Activated CD4-positive, alpha-beta T cell treated with anti-CD3 and anti-CD28 coated beads, Interleukin-2, amount 10 ng/mL, durations not matched to agents 7 days and 5 days (primary cell): ENCODE measurements around the gene COPA. TPM values are rescaled to one million over a fixed set of nuclear protein-coding genes. Genes with fewer than 3 reads are reported as not detected.

Experiments used
- CTCF ChIA-PET: fragments of 350-600 bp; sonication (Branson Sonifier 250); formaldehyde crosslinking; loops from one replicate; lab custom pipeline; 2021; ENCODE audit warnings: antibody characterized with exemption; lab: Charles Lee
- POLR2A ChIA-PET: fragments of 350-600 bp; sonication (Branson Sonifier 250); formaldehyde crosslinking; loops from one replicate; lab custom pipeline; 2021; ENCODE audit warnings: antibody characterized with exemption; lab: Charles Lee
- DNase-seq: peaks from one replicate; pipeline ENCODE4 v3.0.0-alpha.2; 2020
- H3K27ac Mint-ChIP-seq: one replicate; pipeline ENCODE4 v1.8.0; 2021; ENCODE audit warnings: mild to moderate bottlenecking, moderate library complexity, mixed read lengths
- H3K27me3 Mint-ChIP-seq: one replicate; pipeline ENCODE4 v1.8.0; 2021; ENCODE audit warnings: mixed read lengths
- H3K36me3 Mint-ChIP-seq: one replicate; pipeline ENCODE4 v1.8.0; 2021; ENCODE audit warnings: low read depth, mixed read lengths
- H3K4me1 Mint-ChIP-seq: one replicate; pipeline ENCODE4 v1.8.0; 2021; ENCODE audit warnings: mixed read lengths
- H3K4me3 Mint-ChIP-seq: one replicate; pipeline ENCODE4 v1.8.0; 2021; ENCODE audit warnings: mild to moderate bottlenecking, moderate library complexity, mixed read lengths
- H3K9me3 Mint-ChIP-seq: one replicate; pipeline ENCODE4 v1.8.0; 2021; ENCODE audit warnings: mixed read lengths
- total RNA-seq, 2 experiments: library from RNA; stranded (reverse); gene quantifications; one replicate each; pipeline ENCODE4 v1.2.3, GENCODE V29; 2021

COPA gene
- total RNA-seq, 2 experiments from 2014 or later, result 122 TPM

- Mint-ChIP-seq H3K4me1 (no peaks in the 10 kb centered on the region), H3K36me3 (peaks cover 24% of the 10 kb centered on the region), H3K27ac (no peak overlapping the region), H3K27me3 (no peaks in the 10 kb centered on the region), H3K9me3 (no peaks in the 10 kb centered on the region), H3K4me3 (no peak overlapping the region)
- no peak for DNase-seq
- POLR2A ChIA-PET, result no interaction called here
- CTCF ChIA-PET, result interaction anchor here (1.1 kb wide), 1 partner anchor 13 kb away, joined by 3 read pairs; no protein-coding TSS in a partner anchor
Observed at GRCh38 chr1:160361199-160361598, 18.1 kb upstream of the COPA start.

GRCh38 chr1:160360227-160360695 lies 17.2 kb upstream of the COPA start:
- CTCF ChIA-PET, result no interaction called here
- no peak overlapping the region for H3K27ac Mint-ChIP-seq
- POLR2A ChIA-PET, result no interaction called here
- no peaks in the 10 kb centered on the region for H3K4me1 Mint-ChIP-seq
- H3K4me3 Mint-ChIP-seq, result no peak overlapping the region
- no peaks in the 10 kb centered on the region for H3K27me3 Mint-ChIP-seq
- DNase-seq, result no peak
- H3K9me3 Mint-ChIP-seq, result no peaks in the 10 kb centered on the region
- peaks cover 32% of the 10 kb centered on the region for H3K36me3 Mint-ChIP-seq

- Mint-ChIP-seq H3K4me1 (no peaks in the 10 kb centered on the region), H3K4me3 (no peak overlapping the region), H3K9me3 (no peaks in the 10 kb centered on the region), H3K36me3 (peaks cover 36% of the 10 kb centered on the region), H3K27ac (no peak overlapping the region), H3K27me3 (no peaks in the 10 kb centered on the region)
- DNase-seq, result no peak
- CTCF ChIA-PET, result interaction anchor here (0.7 to 1.3 kb wide), 2 partner anchors 13 to 292 kb away, joined by 4 to 5 read pairs; no protein-coding TSS in a partner anchor
- POLR2A ChIA-PET, result no interaction called here
Observed at GRCh38 chr1:160359559-160360226, 16.6 kb upstream of the COPA start.

- Mint-ChIP-seq H3K9me3 (no peaks in the 10 kb centered on the region), H3K36me3 (peaks cover 50% of the 10 kb centered on the region), H3K27me3 (no peaks in the 10 kb centered on the region), H3K4me3 (no peak overlapping the region), H3K4me1 (no peaks in the 10 kb centered on the region), H3K27ac (no peak overlapping the region)
- POLR2A ChIA-PET, result no interaction called here
- CTCF ChIA-PET, result interaction anchor here (0.6 to 4.3 kb wide), 3 partner anchors 11 to 586 kb away, joined by 4 to 18 read pairs (median 4); no protein-coding TSS in a partner anchor
- no peak for DNase-seq
Observed at GRCh38 chr1:160358073-160358472, 15.0 kb upstream of the COPA start.

- Mint-ChIP-seq H3K9me3 (no peaks in the 10 kb centered on the region), H3K36me3 (peaks cover 55% of the 10 kb centered on the region), H3K27me3 (no peaks in the 10 kb centered on the region), H3K4me3 (no peak overlapping the region), H3K4me1 (no peaks in the 10 kb centered on the region), H3K27ac (no peak overlapping the region)
- POLR2A ChIA-PET, result no interaction called here
- CTCF ChIA-PET, result interaction anchor here (0.9 to 4.3 kb wide), 3 partner anchors 17 to 256 kb away, joined by 3 to 18 read pairs (median 4); no protein-coding TSS in a partner anchor
- no peak for DNase-seq
Observed at GRCh38 chr1:160357286-160358002, 14.4 kb upstream of the COPA start.

- CTCF ChIA-PET, result interaction anchor here (0.6 to 4.3 kb wide), 13 partner anchors 9 to 256 kb away, joined by 3 to 18 read pairs (median 3); partner anchors contain the start of gene IGSF8
- H3K27me3 Mint-ChIP-seq, result no peaks in the 10 kb centered on the region
- POLR2A ChIA-PET, result no interaction called here
- peaks cover 78% of the 10 kb centered on the region for H3K36me3 Mint-ChIP-seq
- H3K4me3 Mint-ChIP-seq, result no peak overlapping the region
- no peak overlapping the region for H3K27ac Mint-ChIP-seq
- peak; percentile 27 for DNase-seq
- peaks cover 4% of the 10 kb centered on the region for H3K4me1 Mint-ChIP-seq
- no peaks in the 10 kb centered on the region for H3K9me3 Mint-ChIP-seq
Observed at GRCh38 chr1:160354388-160354985, 11.4 kb upstream of the COPA start.

GRCh38 chr1:160353223-160353622 lies 10.2 kb upstream of the COPA start:
- H3K27me3 Mint-ChIP-seq, result no peaks in the 10 kb centered on the region
- H3K4me1 Mint-ChIP-seq, result peaks cover 4% of the 10 kb centered on the region
- peaks cover 77% of the 10 kb centered on the region for H3K36me3 Mint-ChIP-seq
- POLR2A ChIA-PET, result no interaction called here
- H3K27ac Mint-ChIP-seq, result no peak overlapping the region
- H3K4me3 Mint-ChIP-seq, result no peak overlapping the region
- no peaks in the 10 kb centered on the region for H3K9me3 Mint-ChIP-seq
- DNase-seq, result no peak
- CTCF ChIA-PET, result interaction anchor here (1.0 to 2.9 kb wide), 4 partner anchors 19 to 62 kb away, joined by 3 to 8 read pairs (median 4); no protein-coding TSS in a partner anchor

GRCh38 chr1:160352555-160352954 lies 9.5 kb upstream of the COPA start:
- DNase-seq, result no peak
- no peak overlapping the region for H3K27ac Mint-ChIP-seq

GRCh38 chr1:160351629-160352028 lies 8.6 kb upstream of the COPA start:
- CTCF ChIA-PET, result interaction anchor here (0.7 to 1.6 kb wide), 4 partner anchors 25 to 330 kb away, joined by 3 to 4 read pairs (median 3); no protein-coding TSS in a partner anchor

More at GRCh38 chr1:160352555-160352954, 9.5 kb upstream of the COPA start:
- Mint-ChIP-seq H3K9me3 (no peaks in the 10 kb centered on the region), H3K4me3 (no peak overlapping the region), H3K27me3 (no peaks in the 10 kb centered on the region), H3K4me1 (peaks cover 7% of the 10 kb centered on the region), H3K36me3 (peaks cover 70% of the 10 kb centered on the region)
- CTCF ChIA-PET, result interaction anchor here (1.2 to 2.9 kb wide), 4 partner anchors 20 to 64 kb away, joined by 3 to 8 read pairs (median 4); no protein-coding TSS in a partner anchor
- POLR2A ChIA-PET, result no interaction called here

GRCh38 chr1:160346958-160347357 lies 3.9 kb upstream of the COPA start:
- no peak for DNase-seq
- no peaks in the 10 kb centered on the region for H3K9me3 Mint-ChIP-seq
- ChIA-PET CTCF (interaction anchor here (1.0 to 1.6 kb wide), 4 partner anchors 10 to 249 kb away, joined by 3 to 7 read pairs (median 4); partner anchors contain the start of gene IGSF8), POLR2A (no interaction called here)
- no peak overlapping the region for H3K27ac Mint-ChIP-seq
- H3K27me3 Mint-ChIP-seq, result no peaks in the 10 kb centered on the region
- H3K4me1 Mint-ChIP-seq, result peaks cover 40% of the 10 kb centered on the region
- H3K4me3 Mint-ChIP-seq, result no peak overlapping the region
- H3K36me3 Mint-ChIP-seq, result peaks cover 57% of the 10 kb centered on the region

More at GRCh38 chr1:160351629-160352028, 8.6 kb upstream of the COPA start:
- Mint-ChIP-seq H3K4me1 (peaks cover 16% of the 10 kb centered on the region), H3K36me3 (peaks cover 72% of the 10 kb centered on the region), H3K4me3 (no peak overlapping the region), H3K27ac (no peak overlapping the region), H3K27me3 (no peaks in the 10 kb centered on the region), H3K9me3 (no peaks in the 10 kb centered on the region)
- POLR2A ChIA-PET, result no interaction called here
- DNase-seq, result no peak

- Mint-ChIP-seq H3K4me3 (no peak overlapping the region), H3K27me3 (no peaks in the 10 kb centered on the region), H3K36me3 (peaks cover 55% of the 10 kb centered on the region), H3K4me1 (peaks cover 45% of the 10 kb centered on the region), H3K27ac (no peak overlapping the region), H3K9me3 (no peaks in the 10 kb centered on the region)
- DNase-seq, result no peak
- CTCF ChIA-PET, result interaction anchor here (0.7 to 1.6 kb wide), 5 partner anchors 9 to 248 kb away, joined by 3 to 7 read pairs (median 3); partner anchors contain the start of gene IGSF8
- POLR2A ChIA-PET, result no interaction called here
Observed at GRCh38 chr1:160346463-160346862, 3.4 kb upstream of the COPA start.

- Mint-ChIP-seq H3K4me3 (peak overlapping the region; percentile 100), H3K4me1 (peaks cover 58% of the 10 kb centered on the region), H3K36me3 (peaks cover 45% of the 10 kb centered on the region), H3K9me3 (no peaks in the 10 kb centered on the region), H3K27me3 (no peaks in the 10 kb centered on the region), H3K27ac (peak overlapping the region; percentile 72)
- no peak for DNase-seq
- CTCF ChIA-PET, result interaction anchor here (0.7 to 1.0 kb wide), 3 partner anchors 10 to 83 kb away, joined by 3 to 4 read pairs (median 3); no protein-coding TSS in a partner anchor
- POLR2A ChIA-PET, result no interaction called here
Observed at GRCh38 chr1:160344936-160345335, 1.9 kb upstream of the COPA start.
